ENCODE measurements around the gene SPARC.

DNA sequence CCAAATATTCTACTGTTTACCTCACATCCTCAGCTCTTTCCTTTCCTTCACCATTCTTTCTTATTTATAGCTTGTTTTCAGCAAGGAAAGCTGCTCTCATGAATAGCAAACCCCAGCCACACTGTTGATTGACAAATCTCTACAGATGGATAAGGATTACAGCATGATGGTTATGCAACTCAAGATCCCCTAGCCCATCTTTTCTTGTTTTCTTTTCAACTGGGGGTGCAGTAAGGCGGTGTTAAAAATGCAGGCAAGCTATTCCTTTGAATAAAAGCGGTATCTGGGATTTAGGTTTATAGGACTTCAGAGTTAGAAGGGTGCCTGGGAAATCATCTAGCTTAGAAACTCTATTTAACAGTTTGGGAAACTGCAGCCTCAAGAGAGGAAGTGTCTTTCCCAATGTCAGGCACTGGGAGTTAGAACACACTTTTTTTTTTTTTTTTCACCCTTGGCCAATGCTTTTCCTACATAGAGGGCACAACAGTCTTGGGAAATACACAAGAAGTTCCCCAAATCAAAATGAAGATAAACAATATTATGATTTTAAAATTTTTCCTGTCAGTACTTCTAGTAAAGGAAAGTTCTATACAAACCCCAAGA is 2.6 kb downstream of the SPARC start:
- TF ChIP-seq EZH2 (IDR thresholded peaks at IDR 0.05; ENCODE audit: insufficient read depth, poor library complexity, severe bottlenecking) (no peak), EZH2phosphoT487 (IDR thresholded peaks at IDR 0.05; ENCODE audit: insufficient read depth, low read depth) (no peak)

All from GM23248 (cell line).